ENCODE results near the gene PRTG.

DNA sequence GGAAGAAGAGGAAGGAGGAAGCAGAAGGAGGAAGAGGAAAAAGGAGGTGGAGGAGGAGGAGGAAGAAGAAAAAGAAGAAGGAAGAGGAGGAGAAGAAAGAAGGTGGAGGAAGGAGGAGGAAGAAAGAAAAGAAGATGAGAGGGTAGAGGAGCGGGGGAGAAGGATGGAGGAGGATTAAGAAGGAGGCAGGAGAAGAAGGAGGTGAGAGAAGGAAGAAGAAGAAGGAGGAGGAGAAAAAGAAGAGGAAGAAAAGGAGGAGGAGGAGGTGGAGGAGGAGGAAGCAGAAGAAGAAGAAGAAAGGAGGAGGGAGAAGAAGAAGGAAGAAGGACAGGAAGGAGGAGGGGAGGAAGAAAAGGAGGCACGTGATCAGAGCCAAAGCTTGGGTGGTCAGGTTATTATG is 37.3 kb upstream of the PRTG start:
- TF ChIP-seq, protein P1, sequence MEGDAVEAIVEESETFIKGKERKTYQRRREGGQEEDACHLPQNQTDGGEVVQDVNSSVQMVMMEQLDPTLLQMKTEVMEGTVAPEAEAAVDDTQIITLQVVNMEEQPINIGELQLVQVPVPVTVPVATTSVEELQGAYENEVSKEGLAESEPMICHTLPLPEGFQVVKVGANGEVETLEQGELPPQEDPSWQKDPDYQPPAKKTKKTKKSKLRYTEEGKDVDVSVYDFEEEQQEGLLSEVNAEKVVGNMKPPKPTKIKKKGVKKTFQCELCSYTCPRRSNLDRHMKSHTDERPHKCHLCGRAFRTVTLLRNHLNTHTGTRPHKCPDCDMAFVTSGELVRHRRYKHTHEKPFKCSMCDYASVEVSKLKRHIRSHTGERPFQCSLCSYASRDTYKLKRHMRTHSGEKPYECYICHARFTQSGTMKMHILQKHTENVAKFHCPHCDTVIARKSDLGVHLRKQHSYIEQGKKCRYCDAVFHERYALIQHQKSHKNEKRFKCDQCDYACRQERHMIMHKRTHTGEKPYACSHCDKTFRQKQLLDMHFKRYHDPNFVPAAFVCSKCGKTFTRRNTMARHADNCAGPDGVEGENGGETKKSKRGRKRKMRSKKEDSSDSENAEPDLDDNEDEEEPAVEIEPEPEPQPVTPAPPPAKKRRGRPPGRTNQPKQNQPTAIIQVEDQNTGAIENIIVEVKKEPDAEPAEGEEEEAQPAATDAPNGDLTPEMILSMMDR (IDR thresholded peaks at IDR 0.05; ENCODE audit: low read depth, low read length, missing input control), result no peak
- TF ChIP-seq GABPA (IDR thresholded peaks at IDR 0.05 in 1 of 2, conservative IDR thresholded peaks at IDR 0.05 in 1 of 2), result no peak
- TF ChIP-seq, protein P2, sequence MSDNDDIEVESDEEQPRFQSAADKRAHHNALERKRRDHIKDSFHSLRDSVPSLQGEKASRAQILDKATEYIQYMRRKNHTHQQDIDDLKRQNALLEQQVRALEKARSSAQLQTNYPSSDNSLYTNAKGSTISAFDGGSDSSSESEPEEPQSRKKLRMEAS (IDR thresholded peaks at IDR 0.05), result no peak
- TF ChIP-seq, protein P3, sequence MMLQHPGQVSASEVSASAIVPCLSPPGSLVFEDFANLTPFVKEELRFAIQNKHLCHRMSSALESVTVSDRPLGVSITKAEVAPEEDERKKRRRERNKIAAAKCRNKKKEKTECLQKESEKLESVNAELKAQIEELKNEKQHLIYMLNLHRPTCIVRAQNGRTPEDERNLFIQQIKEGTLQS (IDR thresholded peaks at IDR 0.05), result no peak
